Muscle layer of colon (tissue), 2 donors: ENCODE measurements around the gene EFNA3.

Experiments used
- H3K27ac ChIP-seq: one replicate; pipeline ENCODE4 v1.7.0; 2013; ENCODE audit warnings: low read depth, mild to moderate bottlenecking, low read length, moderate library complexity
- H3K27me3 ChIP-seq, 2 donors: one replicate each; pipeline ENCODE4 v1.7.0; 2013; ENCODE audit warnings: low read length in 2 of 2, mild to moderate bottlenecking in 2 of 2; ENCODE audit not compliant: insufficient read depth in 2 of 2, control insufficient read depth in 1 of 2
- H3K36me3 ChIP-seq: one replicate; pipeline ENCODE4 v1.7.0; 2013; ENCODE audit warnings: mild to moderate bottlenecking, low read length; ENCODE audit not compliant: insufficient read depth
- H3K4me1 ChIP-seq: one replicate; pipeline ENCODE4 v1.7.0; 2013; ENCODE audit warnings: mild to moderate bottlenecking, low read length; ENCODE audit not compliant: insufficient read depth
- H3K4me3 ChIP-seq, 2 donors: one replicate each; pipeline ENCODE4 v1.7.0; 2013; ENCODE audit warnings: low read length in 2 of 2, low read depth in 1 of 2, mild to moderate bottlenecking in 1 of 2, moderate library complexity in 1 of 2
- H3K9ac ChIP-seq: one replicate; pipeline ENCODE4 v1.7.0; 2013; ENCODE audit warnings: low read length
- H3K9me3 ChIP-seq: one replicate; pipeline ENCODE4 v1.7.0; 2013; ENCODE audit warnings: mild to moderate bottlenecking, low read length
- donor health status: abdominal sarcoma.
- donor health status: Adenocarcinoma of cecum.

The EFNA3 gene

GRCh38 chr1:155078469-155079209, at the start of gene EFNA3:
Gene EFNA3 (plus strand): TSS chr1:155078837. CDS start chr1:155078942, 105 bp downstream.
- H3K9me3 ChIP-seq = no peaks in the 10 kb centered on the region
- no peak within 1 kb of the TSS for H3K9ac ChIP-seq
- H3K4me3 ChIP-seq = peak within 1 kb of the TSS; percentile 23 to 24
- H3K27ac ChIP-seq = no peak within 1 kb of the TSS
- H3K27me3 ChIP-seq = peaks cover 43 to 53% of the 10 kb centered on the region in 2 donors
- H3K36me3 ChIP-seq = no peaks in the 10 kb centered on the region
- H3K4me1 ChIP-seq = peaks cover 36% of the 10 kb centered on the region

GRCh38 chr1:155029513-155030242, 49.0 kb upstream of the EFNA3 start:
- Histone ChIP-seq H3K4me1 (no peaks in the 10 kb centered on the region), H3K36me3 (no peaks in the 10 kb centered on the region), H3K27me3 (no peaks in the 10 kb centered on the region), H3K4me3 (no peak overlapping the region), H3K9me3 (no peaks in the 10 kb centered on the region), H3K9ac (no peak overlapping the region), H3K27ac (no peak overlapping the region)

- no peaks in the 10 kb centered on the region for H3K9me3 ChIP-seq
- no peaks in the 10 kb centered on the region for H3K27me3 ChIP-seq
- H3K4me3 ChIP-seq = no peak overlapping the region
- no peaks in the 10 kb centered on the region for H3K4me1 ChIP-seq
- no peak overlapping the region for H3K9ac ChIP-seq
- H3K27ac ChIP-seq = no peak overlapping the region
- H3K36me3 ChIP-seq = no peaks in the 10 kb centered on the region
Measured at GRCh38 chr1:155030243-155030795, 48.3 kb upstream of the EFNA3 start.

GRCh38 chr1:155030899-155031298, 47.7 kb upstream of the EFNA3 start:
- H3K36me3 ChIP-seq = no peaks in the 10 kb centered on the region
- H3K4me3 ChIP-seq = no peak overlapping the region
- H3K27me3 ChIP-seq = no peaks in the 10 kb centered on the region
- no peaks in the 10 kb centered on the region for H3K4me1 ChIP-seq
- no peaks in the 10 kb centered on the region for H3K9me3 ChIP-seq
- no peak overlapping the region for H3K27ac ChIP-seq
- H3K9ac ChIP-seq = no peak overlapping the region

- H3K27me3 ChIP-seq = no peaks in the 10 kb centered on the region
- H3K36me3 ChIP-seq = no peaks in the 10 kb centered on the region
- no peak overlapping the region for H3K4me3 ChIP-seq
- H3K9me3 ChIP-seq = no peaks in the 10 kb centered on the region
- H3K4me1 ChIP-seq = no peaks in the 10 kb centered on the region
- no peak overlapping the region for H3K27ac ChIP-seq
- H3K9ac ChIP-seq = no peak overlapping the region
Measured at GRCh38 chr1:155032886-155033285, 45.8 kb upstream of the EFNA3 start.

- H3K9me3 ChIP-seq = no peaks in the 10 kb centered on the region
- H3K4me1 ChIP-seq = no peaks in the 10 kb centered on the region
- H3K4me3 ChIP-seq = no peak within 1 kb of the TSS
- no peaks in the 10 kb centered on the region for H3K27me3 ChIP-seq
- H3K36me3 ChIP-seq = no peaks in the 10 kb centered on the region
- no peak within 1 kb of the TSS for H3K27ac ChIP-seq
- H3K9ac ChIP-seq = no peak within 1 kb of the TSS
Measured at GRCh38 chr1:155033524-155033923, 45.1 kb upstream of the EFNA3 start, which contains the start of the genes DCST1 and DCST2. Gene DCST1 (plus strand): TSS chr1:155033824. CDS start chr1:155034037, 213 bp downstream. Gene DCST2 (minus strand): TSS chr1:155033781. CDS start chr1:155033701, 80 bp downstream.

- H3K27me3 ChIP-seq = no peaks in the 10 kb centered on the region
Measured at GRCh38 chr1:155034318-155035208, 44.1 kb upstream of the EFNA3 start.

GRCh38 chr1:155035936-155036335, 42.7 kb upstream of the EFNA3 start:
- no peaks in the 10 kb centered on the region for H3K9me3 ChIP-seq
- no peak overlapping the region for H3K4me3 ChIP-seq
- no peak overlapping the region for H3K27ac ChIP-seq
- no peak overlapping the region for H3K9ac ChIP-seq
- H3K4me1 ChIP-seq = no peaks in the 10 kb centered on the region
- no peaks in the 10 kb centered on the region for H3K36me3 ChIP-seq
- no peaks in the 10 kb centered on the region for H3K27me3 ChIP-seq

More at GRCh38 chr1:155034318-155035208, 44.1 kb upstream of the EFNA3 start:
- no peaks in the 10 kb centered on the region for H3K4me1 ChIP-seq
- no peak overlapping the region for H3K4me3 ChIP-seq
- H3K9ac ChIP-seq = no peak overlapping the region
- H3K36me3 ChIP-seq = no peaks in the 10 kb centered on the region
- no peaks in the 10 kb centered on the region for H3K9me3 ChIP-seq
- no peak overlapping the region for H3K27ac ChIP-seq

GRCh38 chr1:155037043-155037442, 41.6 kb upstream of the EFNA3 start:
- Histone ChIP-seq H3K9me3 (no peaks in the 10 kb centered on the region), H3K4me1 (no peaks in the 10 kb centered on the region), H3K9ac (no peak overlapping the region), H3K4me3 (no peak overlapping the region), H3K36me3 (no peaks in the 10 kb centered on the region), H3K27ac (no peak overlapping the region), H3K27me3 (no peaks in the 10 kb centered on the region)

- Histone ChIP-seq H3K4me3 (no peak overlapping the region), H3K4me1 (no peaks in the 10 kb centered on the region), H3K9me3 (no peaks in the 10 kb centered on the region), H3K27me3 (no peaks in the 10 kb centered on the region), H3K36me3 (no peaks in the 10 kb centered on the region), H3K27ac (no peak overlapping the region), H3K9ac (no peak overlapping the region)
Measured at GRCh38 chr1:155037851-155038441, 40.7 kb upstream of the EFNA3 start.
